ENCODE measurements around the gene PLAU. TPM values are rescaled to one million over a fixed set of nuclear protein-coding genes. Genes with fewer than 3 reads are reported as not detected.

Gene PLAU
- 60.1 and 93.6 TPM in 2 replicates for total RNA-seq
- 98.9 and 332 TPM in 2 replicates for polyA plus RNA-seq
- 90.2 and 305 TPM in 2 replicates for polyA plus RNA-seq (2012)
- polyA minus RNA-seq (ENCODE audit: low replicate concordance): 90.1 and 281 TPM in 2 replicates

DNA sequence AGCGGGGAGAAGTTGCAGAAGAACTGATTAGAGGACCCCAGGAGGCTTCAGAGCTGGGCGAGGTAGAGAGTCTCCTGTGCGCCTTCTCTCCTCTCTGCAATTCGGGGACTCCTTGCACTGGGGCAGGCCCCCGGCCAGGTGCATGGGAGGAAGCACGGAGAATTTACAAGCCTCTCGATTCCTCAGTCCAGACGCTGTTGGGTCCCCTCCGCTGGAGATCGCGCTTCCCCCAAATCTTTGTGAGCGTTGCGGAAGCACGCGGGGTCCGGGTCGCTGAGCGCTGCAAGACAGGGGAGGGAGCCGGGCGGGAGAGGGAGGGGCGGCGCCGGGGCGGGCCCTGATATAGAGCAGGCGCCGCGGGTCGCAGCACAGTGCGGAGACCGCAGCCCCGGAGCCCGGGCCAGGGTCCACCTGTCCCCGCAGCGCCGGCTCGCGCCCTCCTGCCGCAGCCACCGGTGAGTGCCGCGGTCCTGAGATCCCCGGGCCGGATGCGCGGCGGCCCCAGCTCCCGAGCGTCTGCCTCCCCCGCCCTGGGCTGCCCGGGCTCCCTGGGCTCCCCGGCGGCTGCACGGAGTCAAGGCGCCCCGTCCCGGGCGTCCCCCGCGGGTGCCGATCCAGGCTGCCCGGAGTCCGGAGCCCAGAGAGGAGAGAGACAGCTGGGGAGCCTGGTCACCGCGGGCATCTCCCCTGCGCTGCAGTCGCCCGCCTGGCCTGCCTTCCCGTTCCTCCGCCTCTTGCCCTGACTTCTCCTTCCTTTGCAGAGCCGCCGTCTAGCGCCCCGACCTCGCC lies at the start of gene PLAU:
TSS of gene PLAU (plus strand) at position 369 of the 789 bp plus-strand sequence. CDS start 424 bp downstream, outside the sequence.
- Histone ChIP-seq H4K20me1 (ENCODE audit: control insufficient read depth, extremely low read depth, insufficient read depth, low read length) (no peaks in the 10 kb centered on the region), H3K4me1 (ENCODE audit: control insufficient read depth, extremely low read depth, insufficient read depth, low read length) (peaks cover 43% of the 10 kb centered on the region), H3K36me3 (ENCODE audit: control insufficient read depth, insufficient read depth, low read length) (peaks cover 25% of the 10 kb centered on the region), H3K9ac (ENCODE audit: insufficient read depth, low read length) (peak within 1 kb of the TSS; percentile 81), H3K79me2 (ENCODE audit: control insufficient read depth, insufficient read depth, low read length) (peaks cover 44% of the 10 kb centered on the region), H3K4me2 (ENCODE audit: extremely low read depth, insufficient read depth, low read length) (peak within 1 kb of the TSS; percentile 98), H3K9me3 (ENCODE audit: control insufficient read depth, insufficient read depth, low read depth, low read length) (no peaks in the 10 kb centered on the region), H3K27me3 (ENCODE audit: control insufficient read depth, insufficient read depth, low read length) (no peaks in the 10 kb centered on the region), H3K27ac (ENCODE audit: insufficient read depth, low read length) (peak within 1 kb of the TSS; percentile 100), H2AFZ (ENCODE audit: low read length) (peak within 1 kb of the TSS; percentile 27), H3K4me3 (replicated peaks in 1 of 4; ENCODE audit: control extremely low read depth in 1 of 4, insufficient read depth in 1 of 4, low read depth in 3 of 4, low read length in 4 of 4) (peak within 1 kb of the TSS; percentile 72 to 88 (median 84))
- peak; percentile 39 to 47 for DNase-seq (ENCODE audit: low read depth in 2 of 2)
- TF ChIP-seq EZH2 (IDR thresholded peaks at IDR 0.05; ENCODE audit: low read length, missing control alignments): no peak
- TF ChIP-seq, protein P1, sequence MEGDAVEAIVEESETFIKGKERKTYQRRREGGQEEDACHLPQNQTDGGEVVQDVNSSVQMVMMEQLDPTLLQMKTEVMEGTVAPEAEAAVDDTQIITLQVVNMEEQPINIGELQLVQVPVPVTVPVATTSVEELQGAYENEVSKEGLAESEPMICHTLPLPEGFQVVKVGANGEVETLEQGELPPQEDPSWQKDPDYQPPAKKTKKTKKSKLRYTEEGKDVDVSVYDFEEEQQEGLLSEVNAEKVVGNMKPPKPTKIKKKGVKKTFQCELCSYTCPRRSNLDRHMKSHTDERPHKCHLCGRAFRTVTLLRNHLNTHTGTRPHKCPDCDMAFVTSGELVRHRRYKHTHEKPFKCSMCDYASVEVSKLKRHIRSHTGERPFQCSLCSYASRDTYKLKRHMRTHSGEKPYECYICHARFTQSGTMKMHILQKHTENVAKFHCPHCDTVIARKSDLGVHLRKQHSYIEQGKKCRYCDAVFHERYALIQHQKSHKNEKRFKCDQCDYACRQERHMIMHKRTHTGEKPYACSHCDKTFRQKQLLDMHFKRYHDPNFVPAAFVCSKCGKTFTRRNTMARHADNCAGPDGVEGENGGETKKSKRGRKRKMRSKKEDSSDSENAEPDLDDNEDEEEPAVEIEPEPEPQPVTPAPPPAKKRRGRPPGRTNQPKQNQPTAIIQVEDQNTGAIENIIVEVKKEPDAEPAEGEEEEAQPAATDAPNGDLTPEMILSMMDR (conservative IDR thresholded peaks at IDR 0.05 in 1 of 2, IDR thresholded peaks at IDR 0.05 in 1 of 2; ENCODE audit: low read depth in 1 of 2, low read length in 2 of 2): no peak

DNA sequence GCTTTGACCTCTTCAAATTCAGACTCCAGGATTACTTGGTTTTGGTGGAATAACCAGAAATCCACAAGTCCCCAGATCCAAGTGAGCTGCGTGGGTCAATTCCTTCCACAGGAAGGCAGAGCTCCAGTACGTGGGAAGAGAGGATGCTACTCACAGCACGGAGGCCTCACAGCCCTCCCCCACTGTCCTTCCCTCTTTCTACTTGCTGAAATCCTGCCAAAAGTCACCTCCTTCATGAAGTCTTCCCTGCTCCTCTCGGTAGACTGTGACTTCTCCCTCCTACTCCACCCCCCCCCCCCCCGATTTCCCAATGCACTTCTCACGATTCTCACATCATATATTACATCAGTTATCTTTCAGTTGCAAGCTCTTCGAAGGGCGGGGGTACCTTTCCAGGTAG lies 48.9 kb upstream of the PLAU start:
- H3K36me3 ChIP-seq (ENCODE audit: control insufficient read depth, insufficient read depth, low read length): peaks cover 8% of the 10 kb centered on the region

More for the DNA sequence above, 48.9 kb upstream of the PLAU start:
- no peaks in the 10 kb centered on the region for H3K9me3 ChIP-seq (ENCODE audit: control insufficient read depth, insufficient read depth, low read depth, low read length)
- H3K4me3 ChIP-seq (replicated peaks in 1 of 4; ENCODE audit: control extremely low read depth in 1 of 4, insufficient read depth in 1 of 4, low read depth in 3 of 4, low read length in 4 of 4): no peak overlapping the region
- H2AFZ ChIP-seq (ENCODE audit: low read length): no peak overlapping the region
- H3K9ac ChIP-seq (ENCODE audit: insufficient read depth, low read length): no peak overlapping the region
- H4K20me1 ChIP-seq (ENCODE audit: control insufficient read depth, extremely low read depth, insufficient read depth, low read length): no peaks in the 10 kb centered on the region
- H3K4me2 ChIP-seq (ENCODE audit: extremely low read depth, insufficient read depth, low read length): no peak overlapping the region
- TF ChIP-seq EZH2 (IDR thresholded peaks at IDR 0.05; ENCODE audit: low read length, missing control alignments): no peak
- TF ChIP-seq, protein P1 (conservative IDR thresholded peaks at IDR 0.05 in 1 of 2, IDR thresholded peaks at IDR 0.05 in 1 of 2; ENCODE audit: low read depth in 1 of 2, low read length in 2 of 2): no peak
- no peak for DNase-seq (ENCODE audit: low read depth in 2 of 2)
- H3K79me2 ChIP-seq (ENCODE audit: control insufficient read depth, insufficient read depth, low read length): no peaks in the 10 kb centered on the region
- H3K4me1 ChIP-seq (ENCODE audit: control insufficient read depth, extremely low read depth, insufficient read depth, low read length): peaks cover 8% of the 10 kb centered on the region
- H3K27me3 ChIP-seq (ENCODE audit: control insufficient read depth, insufficient read depth, low read length): no peaks in the 10 kb centered on the region
- H3K27ac ChIP-seq (ENCODE audit: insufficient read depth, low read length): no peak overlapping the region
